Hepatocyte (in vitro differentiated cells): ENCODE data around the gene FAM193B.

ENCODE experiments used
- CTCF ChIP-seq: fragments of 200-600 bp; sonication (generic); IDR thresholded peaks from 2 replicates; pipeline ENCODE4 v1.5.1; 2016; ENCODE audit warnings: antibody characterized with exemption, mild to moderate bottlenecking; ENCODE audit not compliant: poor library complexity
- EZH2 ChIP-seq: fragments of 200-600 bp; sonication (generic); IDR thresholded peaks from 2 replicates; pipeline ENCODE4 v1.6.1; 2016; ENCODE audit warnings: antibody characterized with exemption, mild to moderate bottlenecking, borderline replicate concordance

DNA sequence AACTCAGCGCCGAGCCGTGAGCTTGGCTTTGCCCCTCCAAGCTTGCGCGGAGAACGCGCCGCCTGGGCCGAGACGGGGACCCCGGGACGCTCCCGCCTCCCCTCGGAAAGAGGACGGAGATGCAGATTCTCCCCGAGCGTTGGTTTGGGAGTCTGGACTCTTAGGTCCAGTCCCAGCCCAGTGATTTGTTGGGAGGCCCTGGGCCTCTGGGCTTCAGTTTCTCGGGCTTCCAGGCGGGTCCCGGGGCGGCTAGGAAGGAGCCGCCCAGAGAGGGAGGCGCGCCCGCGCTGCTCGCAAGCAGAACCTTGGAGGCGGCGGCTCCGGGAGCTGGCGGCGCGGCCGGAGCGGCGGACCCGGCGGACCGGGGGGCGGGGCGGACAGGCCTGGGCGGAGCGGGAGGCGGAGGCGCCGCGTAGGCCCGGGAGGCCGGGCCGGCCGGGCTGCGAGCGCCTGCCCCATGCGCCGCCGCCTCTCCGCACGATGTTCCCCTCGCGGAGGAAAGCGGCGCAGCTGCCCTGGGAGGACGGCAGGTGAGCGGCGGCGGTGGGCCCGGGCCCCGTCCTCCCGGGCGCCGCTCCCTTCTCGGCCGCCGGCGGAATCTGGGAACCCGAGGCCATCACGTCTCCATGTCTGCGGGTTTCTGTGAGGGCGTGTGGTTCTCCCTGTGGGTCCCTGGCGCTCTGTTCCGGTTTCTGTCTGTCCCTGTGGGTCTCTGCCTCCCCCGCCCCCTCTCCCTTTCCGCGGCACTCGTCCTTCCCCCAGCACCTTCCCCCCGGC, 45.6 kb upstream of the FAM193B start, which contains the start of gene B4GALT7:
- peak; percentile 7 for TF ChIP-seq CTCF
- TF ChIP-seq EZH2: no peak
